B cell (primary cell): ENCODE measurements around the gene GNA12.

Source experiments
- CTCF ChIP-seq: fragments of 200-600 bp; IDR thresholded peaks from one replicate; pipeline ENCODE4 v1.8.0; 2022; ENCODE audit warnings: antibody characterized with exemption, mild to moderate bottlenecking
- EZH2 ChIP-seq: IDR thresholded peaks from 2 replicates; pipeline ENCODE4 v1.6.1; 2012; ENCODE audit warnings: borderline replicate concordance, low read depth, mild to moderate bottlenecking, moderate library complexity, low read length; ENCODE audit not compliant: insufficient read depth, poor library complexity, severe bottlenecking

- TF ChIP-seq CTCF (no peak), EZH2 (no peak)
Observed at GRCh38 chr7:2713978-2714377, 130.1 kb downstream of the GNA12 start.
